Activated CD8-positive, alpha-beta memory T cell treated with anti-CD3 and anti-CD28 coated beads for 4 hours (primary cell): ENCODE measurements around the gene FER1L5.

ENCODE experiments used
- DNase-seq, 2 donors: peaks; one replicate each; pipeline ENCODE4 v3.0.0-alpha.2; 2020; ENCODE audit warnings: low read depth in 2 of 2

Gene FER1L5

DNA sequence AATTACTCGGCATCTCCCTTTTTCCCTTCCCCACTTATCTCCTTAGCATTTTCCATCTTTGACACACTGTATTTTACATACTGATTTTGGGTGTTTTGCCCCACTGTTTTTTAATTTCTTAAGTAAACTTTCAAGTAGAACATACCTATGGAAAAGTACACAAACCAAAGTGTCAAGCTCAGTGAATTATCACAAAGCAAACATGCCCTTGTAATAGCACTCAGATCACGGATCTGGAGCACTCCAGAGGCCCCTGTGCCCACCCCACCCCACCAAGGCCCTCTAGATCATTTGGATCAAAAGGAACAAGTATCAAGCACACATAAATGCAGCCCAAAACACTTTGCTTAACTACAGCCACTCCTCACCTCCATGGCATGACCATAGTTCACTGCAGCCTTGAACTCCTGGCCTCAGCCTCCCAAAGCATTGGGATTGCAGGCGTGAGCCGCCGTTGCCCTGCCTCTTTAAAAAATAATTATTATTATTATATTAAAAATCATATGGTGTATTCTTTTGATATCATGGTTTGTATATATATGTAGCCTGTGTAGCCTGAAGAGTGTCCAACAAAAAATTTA, 38.1 kb downstream of the FER1L5 start:
- no peak for DNase-seq

DNA sequence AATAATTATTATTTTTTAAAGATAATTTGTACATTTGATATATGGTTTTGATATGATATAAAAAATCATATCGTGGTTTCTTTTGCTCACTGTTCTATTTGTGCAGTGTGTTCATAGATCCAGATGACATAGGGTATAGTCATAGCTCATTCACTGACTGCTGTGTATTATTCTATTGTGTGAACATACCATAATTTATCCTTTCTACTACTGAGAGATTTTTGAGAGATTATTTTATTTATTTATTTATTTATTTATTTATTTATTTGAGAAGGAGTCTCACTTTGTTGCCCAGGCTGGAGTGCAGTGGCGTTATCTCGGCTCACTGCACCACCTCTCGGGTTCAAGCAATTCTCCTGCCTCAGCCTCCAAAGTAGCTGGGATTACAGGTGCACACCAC, 39.0 kb downstream of the FER1L5 start:
- DNase-seq, result no peak

DNA sequence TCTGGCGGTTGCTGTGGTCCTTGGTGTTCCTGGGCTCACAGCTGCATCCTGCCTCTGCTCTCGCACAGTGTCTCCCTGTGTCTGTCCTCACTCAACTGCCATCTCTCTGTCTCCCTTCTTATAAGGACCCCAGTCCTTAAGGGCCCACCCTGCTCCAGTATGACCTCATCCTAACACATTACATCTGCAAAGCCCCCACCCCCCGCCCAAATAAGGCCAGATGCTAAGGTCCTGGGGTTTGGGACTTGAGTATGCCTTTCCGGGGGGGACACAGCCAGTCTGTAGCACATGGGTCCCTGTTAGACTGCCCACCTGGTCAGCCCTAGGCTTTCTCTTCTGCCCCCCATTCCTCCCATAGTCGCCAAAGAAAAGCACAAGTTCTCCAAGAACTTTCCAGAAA, 40.7 kb downstream of the FER1L5 start:
- DNase-seq, result no peak

DNA sequence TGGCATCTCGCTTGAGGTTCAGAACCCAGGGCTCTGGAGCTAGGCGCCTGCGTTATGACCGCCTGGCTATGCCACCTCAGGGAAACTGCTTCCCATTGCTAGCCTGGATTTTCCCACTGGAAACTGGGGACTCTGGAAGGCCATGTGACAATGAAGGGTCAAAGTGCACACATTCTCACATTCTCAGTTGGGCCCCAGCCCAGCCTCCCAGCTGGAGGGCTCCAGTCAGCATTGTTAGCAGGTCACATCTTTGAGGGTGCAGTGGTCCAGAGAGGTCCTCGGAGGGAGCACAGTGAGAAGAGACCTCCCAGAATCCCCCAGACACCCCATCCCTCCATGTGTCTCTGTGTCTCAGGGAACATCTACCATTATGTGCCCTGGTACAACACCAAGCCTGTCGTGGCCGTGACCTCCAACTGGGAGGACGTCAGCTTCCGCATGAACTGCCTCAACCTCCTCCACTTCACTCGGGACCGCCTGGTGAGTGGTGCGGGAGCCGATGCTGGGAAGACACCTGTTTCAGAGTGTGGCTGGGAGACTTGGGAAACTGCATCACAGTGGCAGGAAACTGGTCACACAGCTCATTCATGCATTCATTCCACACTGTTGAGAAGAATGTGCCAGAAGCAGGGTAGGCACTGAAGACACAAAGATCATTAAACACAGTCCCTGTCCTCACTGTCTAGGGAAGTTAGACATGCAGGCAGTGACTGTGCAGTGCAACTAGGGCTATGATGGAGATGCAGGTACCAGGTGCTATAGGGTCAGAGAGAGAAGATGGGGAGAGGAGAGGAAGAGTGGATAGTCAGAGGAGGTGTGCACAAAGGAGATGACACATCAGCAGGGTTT, 41.6 kb downstream of the FER1L5 start:
- DNase-seq, result no peak

DNA sequence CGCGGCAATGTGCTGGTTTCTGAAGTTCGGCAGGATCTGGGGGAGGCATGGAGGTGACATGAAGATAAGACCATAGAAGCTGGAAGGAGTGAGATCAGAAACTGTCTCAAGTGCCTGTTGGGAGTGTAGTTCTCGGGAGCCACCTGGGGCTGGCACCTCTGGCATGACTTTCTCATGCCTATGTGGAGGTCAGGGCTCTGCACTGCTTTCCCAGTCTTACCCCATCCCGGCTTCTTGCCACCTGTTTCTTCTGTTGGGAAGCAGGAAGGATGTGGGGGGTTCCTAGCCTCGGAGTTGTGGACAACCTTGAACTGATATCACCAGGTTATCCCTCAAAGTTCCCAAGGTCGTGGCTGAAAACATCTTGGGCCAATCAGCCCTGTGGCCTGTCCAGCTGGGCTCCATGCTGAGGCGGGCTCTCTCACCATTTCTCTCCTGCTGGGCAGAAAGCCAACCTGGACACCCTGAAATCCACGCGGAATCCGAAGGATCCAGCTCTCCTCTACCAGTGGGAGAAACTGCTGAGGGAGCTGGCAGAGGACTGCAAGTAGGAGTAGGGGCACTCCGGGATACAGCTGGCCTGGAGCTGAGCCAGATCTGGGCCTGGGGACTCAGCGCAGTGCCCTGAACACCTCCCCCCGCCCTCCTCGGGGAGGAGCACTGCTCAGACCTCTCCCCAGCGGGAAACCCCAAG, 42.5 kb downstream of the FER1L5 start:
- no peak for DNase-seq

DNA sequence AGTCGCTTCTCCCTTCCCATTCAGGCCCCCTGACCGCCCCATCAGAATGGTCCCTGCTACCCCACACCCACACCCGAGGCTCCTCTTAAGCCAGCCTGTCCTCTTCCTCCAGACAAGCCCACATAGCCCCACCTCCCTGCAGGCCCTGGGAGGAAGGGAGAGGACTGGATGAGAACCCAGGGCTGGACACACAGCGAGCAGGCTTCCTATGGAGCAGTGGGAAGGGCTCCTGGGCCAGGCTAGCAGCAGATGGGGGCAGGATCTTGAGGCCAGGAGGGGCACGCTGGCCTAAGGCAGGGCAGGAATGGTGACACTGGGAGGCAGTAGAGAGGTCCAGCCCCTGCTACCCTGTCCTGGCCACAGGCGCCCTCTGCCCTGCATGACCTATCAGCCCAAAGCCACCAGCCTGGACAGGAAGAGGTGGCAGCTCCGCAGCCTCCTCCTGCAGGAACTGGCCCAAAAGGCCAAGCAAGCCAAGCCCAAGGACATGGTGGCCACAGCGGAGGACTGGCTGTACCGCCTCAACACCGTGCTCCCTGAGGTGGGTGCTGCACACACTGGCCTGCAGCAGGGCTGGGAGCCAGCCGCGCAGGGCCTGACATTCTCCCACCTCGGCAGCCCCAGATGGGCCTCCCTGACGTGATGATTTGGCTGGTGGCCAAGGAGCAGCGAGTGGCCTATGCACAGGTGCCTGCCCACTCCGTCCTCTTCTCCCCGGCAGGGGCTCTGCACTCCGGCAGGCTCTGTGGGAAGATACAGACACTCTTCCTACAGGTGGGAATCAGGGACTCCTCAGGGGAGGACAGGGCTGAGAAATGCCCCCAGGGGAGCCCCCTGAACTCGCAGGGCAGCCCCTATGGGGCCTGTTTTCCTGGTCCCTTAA, 43.3 kb downstream of the FER1L5 start:
- no peak for DNase-seq

DNA sequence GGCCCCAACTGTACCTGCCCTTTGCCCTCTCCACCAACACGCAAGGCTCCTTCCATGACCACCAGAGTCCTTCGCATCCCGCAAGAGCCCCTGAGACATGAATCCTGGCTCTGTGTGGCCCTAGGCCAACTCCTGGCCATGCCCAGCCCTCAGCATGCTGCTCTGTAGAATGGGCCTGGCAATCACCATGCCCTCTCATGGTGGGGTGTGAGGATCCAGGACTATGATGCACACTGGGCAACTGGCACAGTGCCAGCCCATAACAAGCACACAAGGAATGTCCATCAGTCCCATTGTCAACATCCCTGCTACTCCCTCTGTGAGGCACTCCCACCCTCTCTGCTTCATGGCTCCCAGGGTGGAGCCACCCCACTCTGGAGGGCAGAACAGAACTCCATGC, 44.7 kb downstream of the FER1L5 start:
- no peak for DNase-seq

DNA sequence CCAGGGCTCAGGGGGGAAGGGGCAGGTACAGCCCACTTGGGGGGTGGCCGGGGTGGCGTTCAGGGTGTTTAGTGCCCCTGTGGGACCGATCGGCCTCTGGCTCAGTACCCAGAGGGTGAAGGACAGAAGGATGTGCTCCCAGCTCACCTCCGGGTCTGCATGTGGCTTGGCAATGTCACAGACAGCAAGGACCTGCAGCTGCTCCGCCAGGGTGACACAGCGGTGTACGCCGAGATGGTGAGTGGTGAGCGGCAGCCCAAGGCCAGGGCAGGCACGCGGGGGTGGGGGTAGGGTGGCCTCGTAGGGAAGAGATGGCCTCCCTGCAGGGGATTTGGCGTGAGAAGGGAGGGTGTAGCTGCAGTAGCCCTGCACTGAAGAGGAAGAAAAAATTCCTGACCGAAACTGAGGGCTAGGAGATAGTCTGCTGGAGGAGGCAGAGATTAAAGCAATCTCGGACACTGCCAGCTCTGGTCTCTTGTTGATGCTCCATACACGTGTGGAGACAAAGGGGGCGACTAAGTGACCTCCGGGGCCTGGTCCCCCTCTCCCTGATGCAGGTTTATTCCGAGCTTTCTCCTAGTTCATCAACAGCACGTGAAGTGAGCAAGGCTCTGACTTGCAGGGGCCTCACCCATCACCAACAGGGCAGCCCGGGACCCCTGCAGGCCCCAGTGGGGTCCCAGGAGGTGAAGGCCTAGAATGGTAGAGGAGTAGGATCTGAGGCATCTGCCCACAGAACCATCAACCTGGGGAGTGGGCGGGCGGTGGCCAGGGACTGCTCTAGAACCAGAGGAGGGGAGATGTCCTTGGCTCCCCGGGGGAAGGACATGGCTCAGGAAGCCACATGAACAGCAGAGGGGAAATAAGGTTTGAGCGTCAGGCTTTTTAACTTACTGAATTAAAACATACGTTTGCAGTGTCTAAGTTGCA, 45.4 kb downstream of the FER1L5 start:
- no peak for DNase-seq

DNA sequence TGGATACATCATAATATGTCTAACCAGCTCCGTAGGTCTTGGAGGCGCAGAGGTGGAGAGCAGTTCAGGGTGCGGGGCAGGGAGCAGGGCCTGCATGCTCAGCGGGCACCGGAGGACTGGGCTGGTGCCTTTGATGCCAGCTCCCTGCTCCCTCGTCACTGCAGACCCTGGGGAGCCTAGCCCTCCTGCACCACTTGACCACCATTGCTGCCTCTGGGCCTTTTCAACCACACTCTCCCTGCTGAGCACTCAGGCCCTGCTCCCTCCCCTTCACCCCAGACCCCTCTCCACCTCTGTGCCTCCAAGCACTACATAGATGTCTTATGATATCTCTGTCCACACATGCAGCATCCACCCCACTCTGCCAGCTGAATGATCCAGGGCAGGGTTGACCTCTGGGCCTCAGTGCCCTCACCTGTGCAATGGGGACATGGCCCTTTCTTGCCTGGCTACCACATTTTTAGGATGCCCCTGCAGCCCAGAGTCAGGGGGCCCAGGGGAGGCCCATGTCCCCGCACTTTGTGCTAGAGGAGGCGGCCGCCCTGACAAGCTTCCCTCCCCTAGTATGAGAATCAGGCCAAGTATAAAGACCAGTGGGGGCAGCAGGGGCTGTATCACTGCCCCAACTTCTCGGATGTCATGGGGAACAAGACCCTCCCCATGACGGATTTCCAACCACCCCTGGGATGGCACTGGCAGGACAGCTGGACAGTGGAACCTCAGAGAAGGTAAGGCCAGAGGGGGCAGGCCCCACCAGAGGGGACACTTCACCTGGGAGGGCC, 46.3 kb downstream of the FER1L5 start:
- DNase-seq, result no peak

DNA sequence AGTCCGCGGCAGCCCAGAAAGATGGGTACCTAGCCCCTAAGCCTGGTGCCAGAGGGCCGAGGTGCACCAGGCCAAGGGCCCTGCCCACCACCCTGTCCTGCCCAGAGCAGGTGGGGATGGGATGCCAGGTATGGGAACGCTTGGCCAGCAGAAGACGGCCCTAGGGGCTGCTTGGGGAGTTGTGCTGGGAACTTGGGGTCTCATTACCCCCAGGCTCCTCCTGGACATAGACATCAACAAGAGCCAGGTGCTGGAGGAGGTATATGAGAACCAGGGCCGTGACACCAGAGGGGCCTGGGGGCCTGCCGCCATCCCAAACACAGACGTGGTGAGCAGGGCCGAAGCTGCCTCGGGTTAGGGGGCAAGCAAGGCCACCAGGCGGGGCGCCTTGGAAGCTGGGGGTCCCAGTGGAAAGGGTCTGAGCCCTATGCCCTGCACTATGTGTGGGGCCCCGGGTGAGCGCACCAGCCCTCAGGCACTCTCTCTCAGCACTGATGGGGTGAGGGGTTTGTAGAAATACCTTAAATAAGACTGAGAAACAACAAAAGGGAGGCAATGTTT, 46.9 kb downstream of the FER1L5 start:
- DNase-seq, result no peak

DNA sequence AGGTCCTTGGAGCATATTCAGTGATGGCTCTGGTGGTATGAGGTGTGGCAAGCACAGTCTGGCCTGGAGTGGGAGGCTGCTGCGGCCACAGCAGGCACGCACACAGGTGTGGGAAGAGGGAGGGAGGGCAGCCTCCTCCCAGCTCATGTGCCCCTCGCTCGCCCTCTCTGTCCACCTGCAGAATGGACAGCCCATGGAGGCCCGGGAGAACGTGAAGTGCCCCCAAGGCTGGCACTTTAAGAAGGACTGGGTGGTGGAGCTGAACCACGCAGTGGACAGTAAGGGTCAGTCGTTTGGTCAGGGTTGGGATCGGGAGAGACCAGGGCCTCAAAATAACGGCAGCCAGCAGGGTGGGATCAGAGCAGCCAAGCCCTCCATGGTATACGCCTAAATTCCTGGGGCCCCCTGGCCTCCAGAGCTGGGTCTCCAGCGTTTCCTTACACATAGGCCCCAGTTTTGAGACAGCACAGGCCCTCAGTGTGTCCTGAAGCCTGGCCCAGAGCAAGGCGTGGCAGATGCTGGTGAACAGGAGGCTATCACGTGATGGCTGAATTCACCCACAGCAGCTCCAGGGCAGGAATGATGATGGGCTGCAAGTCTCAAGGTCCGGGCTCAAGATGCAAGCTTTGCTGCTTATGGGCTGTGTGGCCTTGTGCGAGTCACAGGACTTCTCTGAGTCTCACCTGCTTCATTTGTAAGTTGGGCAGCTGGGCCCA, 47.9 kb downstream of the FER1L5 start:
- no peak for DNase-seq

DNA sequence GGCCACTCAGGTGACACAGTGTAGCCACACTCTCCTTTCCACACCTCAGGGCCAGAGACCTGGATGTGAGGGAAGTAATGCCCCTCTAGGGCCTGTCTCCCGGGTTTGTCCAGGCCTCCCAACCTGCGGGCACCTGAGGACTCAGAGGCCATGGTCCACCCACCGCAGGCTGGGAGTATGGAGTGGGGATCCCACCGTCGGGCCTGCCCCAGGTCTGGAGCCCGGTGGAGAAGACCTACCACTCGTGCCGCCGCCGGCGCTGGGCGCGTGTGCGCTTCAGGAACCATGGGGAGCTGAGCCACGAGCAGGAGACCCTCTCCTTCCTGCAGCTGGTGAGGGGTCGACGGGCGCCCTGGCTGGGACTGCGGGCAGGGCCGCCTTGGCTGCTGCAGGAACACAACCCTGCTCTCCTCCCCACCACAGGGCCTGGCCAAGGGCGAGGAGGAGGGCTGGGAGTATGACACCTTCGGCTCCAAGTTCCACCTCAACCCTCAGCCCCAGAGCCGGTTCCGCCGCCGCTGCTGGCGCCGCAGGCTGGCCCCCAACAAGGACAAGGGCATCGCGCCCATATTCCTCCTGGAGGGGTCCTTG, 48.6 kb downstream of the FER1L5 start:
- no peak for DNase-seq

DNA sequence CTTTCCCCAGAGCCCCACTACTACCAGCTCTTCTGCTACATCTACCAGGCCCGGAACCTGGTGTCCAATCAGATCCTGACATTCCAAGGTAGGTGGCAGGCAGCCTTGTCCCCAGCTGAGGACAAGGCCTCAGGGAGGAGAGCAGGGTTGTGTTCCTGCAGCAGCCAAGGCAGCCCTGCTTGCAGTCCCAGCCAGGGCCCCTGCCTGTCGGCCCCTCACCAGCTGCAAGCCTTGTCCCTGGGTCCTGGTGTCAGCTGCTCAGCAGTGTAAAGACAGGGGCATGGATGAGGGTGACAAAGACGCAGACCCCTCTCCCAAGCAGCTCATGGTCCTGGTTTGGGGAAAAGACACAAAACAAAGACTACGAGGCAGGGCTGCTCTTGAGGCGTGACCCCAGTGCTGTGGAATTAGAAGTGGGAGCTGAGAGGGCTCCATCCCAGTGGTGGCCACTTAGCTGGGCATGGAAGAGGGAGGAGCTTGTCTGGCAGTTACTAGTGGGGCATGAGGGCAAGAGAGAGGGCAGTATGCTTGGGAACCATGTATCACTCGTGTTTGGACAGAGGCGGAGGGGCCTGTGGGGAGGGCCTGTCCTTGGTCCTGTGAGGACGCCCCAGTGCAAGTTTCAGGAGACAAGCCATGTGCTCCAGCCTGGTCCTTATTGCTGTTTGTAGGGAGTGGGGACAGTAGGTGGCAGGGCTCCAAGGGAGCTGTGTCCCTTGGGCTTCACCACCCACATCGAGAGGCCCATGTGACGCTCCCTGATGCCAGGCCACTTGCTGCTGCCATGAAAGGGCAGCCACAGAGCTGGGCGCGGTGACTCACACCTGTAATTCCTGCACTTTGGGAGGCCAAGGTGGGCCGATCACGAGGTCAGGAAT, 49.8 kb downstream of the FER1L5 start:
- DNase-seq, result no peak

DNA sequence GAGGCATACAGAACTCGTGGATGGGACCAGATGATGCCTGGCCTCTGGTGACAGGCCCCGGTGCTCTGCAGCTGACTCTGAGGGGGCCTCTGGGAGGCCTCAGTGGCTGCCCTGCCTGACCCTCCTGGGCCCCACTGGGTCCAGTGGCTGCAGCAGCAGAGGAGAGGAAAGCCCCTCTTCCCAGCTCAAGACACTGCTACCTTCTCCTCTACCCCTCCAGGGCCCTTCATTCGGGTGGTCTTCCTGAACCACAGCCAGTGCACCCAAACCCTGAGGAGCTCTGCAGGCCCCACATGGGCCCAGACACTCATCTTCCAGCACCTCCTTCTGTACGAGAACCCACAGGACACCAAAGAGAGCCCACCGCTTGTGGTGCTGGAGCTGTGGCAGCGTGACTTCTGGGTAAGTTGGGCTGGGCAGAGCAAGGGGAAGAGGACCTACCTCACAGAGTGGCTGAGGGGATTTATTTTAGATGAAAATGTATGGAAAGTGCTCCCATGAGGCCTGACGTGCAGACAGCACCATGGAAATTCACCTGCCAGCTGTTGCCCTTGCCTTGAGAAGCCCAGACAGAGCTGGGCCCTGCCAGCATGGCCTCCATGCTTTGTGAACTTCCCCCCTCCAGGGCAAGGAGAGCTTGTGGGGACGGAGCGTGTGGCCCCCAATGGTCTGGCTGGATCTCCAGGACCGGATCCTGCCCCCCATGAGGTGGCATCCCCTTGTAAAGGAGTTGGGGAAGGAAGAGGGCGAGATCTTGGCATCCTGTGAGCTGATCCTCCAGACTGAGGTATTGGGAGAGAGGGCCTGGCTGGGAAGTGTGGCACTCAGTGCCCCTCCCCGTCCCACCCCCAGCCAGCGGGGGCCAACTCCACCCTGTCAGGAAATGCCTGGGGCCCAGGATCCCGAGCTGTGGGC, 51.0 kb downstream of the FER1L5 start:
- DNase-seq, result no peak

DNA sequence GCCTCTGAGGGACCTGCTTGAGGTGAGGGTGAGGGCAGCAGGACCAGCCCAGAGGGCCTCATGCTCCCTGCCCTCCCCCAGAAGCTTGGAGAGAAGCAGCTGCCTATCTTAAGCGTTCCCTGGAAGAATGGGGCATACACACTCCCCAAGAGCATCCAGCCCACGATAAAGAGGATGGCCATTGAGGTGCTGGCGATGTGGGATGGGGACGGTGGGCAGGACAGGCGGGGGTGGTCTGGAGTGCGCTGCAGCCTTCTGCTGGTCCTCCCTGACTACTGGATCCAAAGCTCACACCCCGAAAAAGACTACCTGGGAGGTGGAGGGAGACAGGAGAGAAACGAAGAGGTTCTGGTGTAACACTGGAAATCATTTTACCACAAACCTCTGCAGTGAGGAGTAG, 51.7 kb downstream of the FER1L5 start:
- no peak for DNase-seq

DNA sequence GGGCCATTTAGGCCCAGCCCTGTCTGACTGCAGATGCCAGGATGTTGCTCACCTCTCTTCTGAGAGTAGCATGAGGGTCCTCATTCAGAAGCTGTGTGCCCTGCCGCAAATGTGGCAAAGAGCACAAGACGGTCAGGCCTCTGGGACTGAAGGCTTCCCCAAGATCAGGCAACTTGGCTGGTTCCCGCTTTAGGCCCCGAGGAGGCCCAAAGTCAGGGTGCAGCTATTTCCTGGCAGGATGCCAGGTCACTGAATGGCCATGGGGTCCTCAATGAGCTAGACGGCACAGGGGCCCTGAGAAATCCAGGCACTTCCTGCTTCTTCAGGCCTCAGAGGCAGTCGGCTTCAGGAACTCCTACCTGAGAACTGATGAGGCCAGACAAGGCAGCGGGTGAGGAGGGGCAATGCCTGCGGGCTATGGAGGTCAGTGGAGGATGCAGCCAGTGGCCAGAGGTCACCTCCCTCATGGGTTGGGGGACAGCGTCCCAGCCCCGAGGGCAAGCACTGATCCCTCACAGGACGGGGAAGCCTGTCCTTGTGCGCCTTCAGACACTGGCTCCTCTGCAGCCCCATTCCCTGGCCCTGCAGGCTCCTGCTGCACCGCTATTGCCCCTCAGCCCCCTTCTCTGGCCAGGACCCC, 52.4 kb downstream of the FER1L5 start:
- no peak for DNase-seq
